AG10803 (cell line): ENCODE data around the gene EPS8L3.
"Not testable (repeated sequence)": the region's sequence is repeated elsewhere in the genome, so short reads cannot be mapped to it uniquely, and the experiment has no call there.

Experiments
- DNase-seq: peaks from one replicate; pipeline ENCODE4 v3.0.0; 2010; ENCODE audit warnings: low read depth
- H3K4me3 ChIP-seq: 2 replicates; pipeline ENCODE4 v1.5.1; 2011; ENCODE audit warnings: mild to moderate bottlenecking, low read length, control low read depth
- CTCF ChIP-seq: conservative IDR thresholded peaks from 2 replicates; pipeline ENCODE4 v1.5.1; 2011; ENCODE audit warnings: mild to moderate bottlenecking, low read length, control low read depth, inconsistent platforms

Gene EPS8L3

GRCh38 chr1:109762039-109762585 lies 1.6 kb downstream of the EPS8L3 start:
- no peak for TF ChIP-seq CTCF
- H3K4me3 ChIP-seq, result no peak overlapping the region
- DNase-seq, result no peak

- DNase-seq, result no peak
- no peak overlapping the region for H3K4me3 ChIP-seq
- no peak for TF ChIP-seq CTCF
Measured at GRCh38 chr1:109761227-109762038, 2.3 kb downstream of the EPS8L3 start.

- no peak for DNase-seq
- no peak for TF ChIP-seq CTCF
- H3K4me3 ChIP-seq, result no peak overlapping the region
Measured at GRCh38 chr1:109760581-109761226, 3.0 kb downstream of the EPS8L3 start.

- no peak for DNase-seq
- no peak overlapping the region for H3K4me3 ChIP-seq
- TF ChIP-seq CTCF, result no peak
Measured at GRCh38 chr1:109759513-109760334, 4.0 kb downstream of the EPS8L3 start.

GRCh38 chr1:109757936-109758786 lies 5.6 kb downstream of the EPS8L3 start:
- DNase-seq, result no peak
- no peak overlapping the region for H3K4me3 ChIP-seq
- no peak for TF ChIP-seq CTCF

- no peak for DNase-seq
- TF ChIP-seq CTCF, result no peak
- H3K4me3 ChIP-seq, result no peak overlapping the region
Measured at GRCh38 chr1:109756848-109757521, 6.7 kb downstream of the EPS8L3 start.

GRCh38 chr1:109756325-109756724 lies 7.4 kb downstream of the EPS8L3 start:
- not testable (repeated sequence) for H3K4me3 ChIP-seq, DNase-seq
